OCI-LY3 (cell line): ENCODE data around the gene CDCA7.

Experiments used
- EZH2phosphoT487 ChIP-seq: fragments of 200-600 bp; shearing (Covaris generic); IDR thresholded peaks from 2 replicates; pipeline ENCODE4 v1.6.1; 2018; ENCODE audit warnings: antibody characterized with exemption, mixed run types, low read depth
- TF ChIP-seq, protein P1 (sequence below): fragments of 200-600, 300-600 bp; sonication (generic); IDR thresholded peaks from 2 replicates; pipeline ENCODE4 v1.5.1; 2014; ENCODE audit warnings: antibody characterized with exemption, low read length, low read depth

DNA sequence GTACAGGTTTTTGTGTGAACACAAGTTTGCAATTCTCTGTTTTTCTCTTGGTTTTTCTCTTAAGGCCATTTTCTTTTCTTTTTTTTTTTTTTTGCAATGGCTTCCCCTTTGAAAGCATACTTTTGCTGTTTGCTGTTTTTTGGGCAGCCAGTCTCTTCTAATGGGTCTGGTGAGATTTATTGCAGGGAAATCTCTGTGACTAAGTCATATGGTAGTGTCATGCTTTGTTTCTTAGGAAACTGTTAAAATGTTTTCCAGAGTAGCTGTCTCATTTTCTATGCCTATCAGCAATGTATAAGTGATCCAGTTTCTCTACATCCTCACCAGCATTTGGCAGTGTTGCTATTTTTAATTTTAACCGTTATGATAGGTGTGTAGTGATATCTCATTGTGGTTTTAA is 27.9 kb upstream of the CDCA7 start:
- TF ChIP-seq, protein P1, sequence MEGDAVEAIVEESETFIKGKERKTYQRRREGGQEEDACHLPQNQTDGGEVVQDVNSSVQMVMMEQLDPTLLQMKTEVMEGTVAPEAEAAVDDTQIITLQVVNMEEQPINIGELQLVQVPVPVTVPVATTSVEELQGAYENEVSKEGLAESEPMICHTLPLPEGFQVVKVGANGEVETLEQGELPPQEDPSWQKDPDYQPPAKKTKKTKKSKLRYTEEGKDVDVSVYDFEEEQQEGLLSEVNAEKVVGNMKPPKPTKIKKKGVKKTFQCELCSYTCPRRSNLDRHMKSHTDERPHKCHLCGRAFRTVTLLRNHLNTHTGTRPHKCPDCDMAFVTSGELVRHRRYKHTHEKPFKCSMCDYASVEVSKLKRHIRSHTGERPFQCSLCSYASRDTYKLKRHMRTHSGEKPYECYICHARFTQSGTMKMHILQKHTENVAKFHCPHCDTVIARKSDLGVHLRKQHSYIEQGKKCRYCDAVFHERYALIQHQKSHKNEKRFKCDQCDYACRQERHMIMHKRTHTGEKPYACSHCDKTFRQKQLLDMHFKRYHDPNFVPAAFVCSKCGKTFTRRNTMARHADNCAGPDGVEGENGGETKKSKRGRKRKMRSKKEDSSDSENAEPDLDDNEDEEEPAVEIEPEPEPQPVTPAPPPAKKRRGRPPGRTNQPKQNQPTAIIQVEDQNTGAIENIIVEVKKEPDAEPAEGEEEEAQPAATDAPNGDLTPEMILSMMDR, result no peak
- no peak for TF ChIP-seq EZH2phosphoT487
